Activated naive CD8-positive, alpha-beta T cell treated with anti-CD3 and anti-CD28 coated beads for 36 hours (primary cell): Measurements from ENCODE around the gene DDIAS. TPM values are rescaled to one million over a fixed set of nuclear protein-coding genes. Genes with fewer than 3 reads are reported as not detected.
A peak's percentile ranks its signal among the peaks of the same experiment; 100 is the strongest.
"Not testable (repeated sequence)": the region's sequence is repeated elsewhere in the genome, so short reads cannot be mapped to it uniquely, and the experiment has no call there.

ENCODE experiments used
- DNase-seq: peaks from one replicate; pipeline ENCODE4 v3.0.0; 2021
- H3K27ac Mint-ChIP-seq: one replicate; pipeline ENCODE4 v1.8.0; 2022; ENCODE audit warnings: mild to moderate bottlenecking, moderate library complexity, mixed read lengths
- H3K27me3 Mint-ChIP-seq: one replicate; pipeline ENCODE4 v1.8.0; 2022; ENCODE audit warnings: mild to moderate bottlenecking, mixed read lengths
- H3K36me3 Mint-ChIP-seq: one replicate; pipeline ENCODE4 v1.8.0; 2021; ENCODE audit warnings: mild to moderate bottlenecking, mixed read lengths
- H3K4me1 Mint-ChIP-seq: one replicate; pipeline ENCODE4 v1.8.0; 2021; ENCODE audit warnings: mixed read lengths
- H3K4me3 Mint-ChIP-seq: one replicate; pipeline ENCODE4 v1.8.0; 2022; ENCODE audit warnings: mild to moderate bottlenecking, moderate library complexity, mixed read lengths
- H3K9me3 Mint-ChIP-seq: one replicate; pipeline ENCODE4 v1.8.0; 2022; ENCODE audit warnings: mixed read lengths
- total RNA-seq, 2 experiments: library from RNA; stranded (reverse); gene quantifications; one replicate each; pipeline ENCODE4 v1.2.3, GENCODE V29; 2021

Gene DDIAS
- total RNA-seq, 2 experiments from 2014 or later: 28.8 to 31.8 TPM

GRCh38 chr11:82959987-82960778 lies 58.6 kb downstream of the DDIAS start:
- Mint-ChIP-seq H3K27me3 (no peaks in the 10 kb centered on the region), H3K4me1 (peaks cover 77% of the 10 kb centered on the region), H3K27ac (peak overlapping the region; percentile 87), H3K4me3 (peak overlapping the region; percentile 45), H3K9me3 (peaks cover 11% of the 10 kb centered on the region), H3K36me3 (peaks cover 37% of the 10 kb centered on the region)
- DNase-seq: no peak

GRCh38 chr11:82960779-82961143 lies 59.2 kb downstream of the DDIAS start:
- H3K36me3 Mint-ChIP-seq: peaks cover 34% of the 10 kb centered on the region
- peak overlapping the region; percentile 45 for H3K4me3 Mint-ChIP-seq
- no peaks in the 10 kb centered on the region for H3K27me3 Mint-ChIP-seq
- H3K9me3 Mint-ChIP-seq: peaks cover 8% of the 10 kb centered on the region
- DNase-seq: no peak
- H3K4me1 Mint-ChIP-seq: peaks cover 77% of the 10 kb centered on the region
- H3K27ac Mint-ChIP-seq: peak overlapping the region; percentile 87

- not testable (repeated sequence) for H3K27me3 Mint-ChIP-seq, H3K27ac Mint-ChIP-seq, H3K4me3 Mint-ChIP-seq, DNase-seq, H3K9me3 Mint-ChIP-seq
- Mint-ChIP-seq H3K36me3 (peaks cover 24% of the 10 kb centered on the region), H3K4me1 (peaks cover 70% of the 10 kb centered on the region)
These were observed 60.5 kb downstream of the DDIAS start for GRCh38 chr11:82962021-82962420.

DNA sequence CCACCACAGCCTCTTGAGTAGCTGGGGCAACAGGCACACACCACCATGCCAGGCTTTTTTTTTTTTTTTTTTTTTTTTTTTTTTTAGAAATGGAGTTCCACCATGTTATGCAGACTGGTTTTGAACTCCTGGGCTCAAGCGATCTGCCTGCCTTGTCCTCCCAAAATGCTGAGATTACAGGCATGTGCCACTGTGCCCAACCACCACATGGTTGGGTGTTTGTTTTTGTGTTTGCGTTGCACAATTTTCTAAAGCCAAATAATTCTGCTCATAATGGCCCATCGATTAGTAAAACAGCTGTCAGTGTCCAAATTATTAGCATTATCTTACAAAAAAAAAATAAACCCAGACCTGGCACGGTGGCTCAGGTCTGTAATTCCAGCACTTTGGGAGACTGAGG lies 65.8 kb downstream of the DDIAS start:
- peaks cover 59% of the 10 kb centered on the region for H3K4me1 Mint-ChIP-seq

GRCh38 chr11:82969811-82970210 lies 68.3 kb downstream of the DDIAS start:
- Mint-ChIP-seq H3K27ac (peak overlapping the region; percentile 76), H3K36me3 (peaks cover 17% of the 10 kb centered on the region), H3K4me1 (peaks cover 50% of the 10 kb centered on the region), H3K4me3 (peak overlapping the region; percentile 25), H3K27me3 (no peaks in the 10 kb centered on the region), H3K9me3 (peaks cover 6% of the 10 kb centered on the region)
- no peak for DNase-seq

More for the DNA sequence above, 65.8 kb downstream of the DDIAS start:
- no peak overlapping the region for H3K27ac Mint-ChIP-seq
- no peak overlapping the region for H3K4me3 Mint-ChIP-seq
- peaks cover 20% of the 10 kb centered on the region for H3K36me3 Mint-ChIP-seq
- H3K27me3 Mint-ChIP-seq: no peaks in the 10 kb centered on the region
- H3K9me3 Mint-ChIP-seq: peaks cover 7% of the 10 kb centered on the region
- no peak for DNase-seq

GRCh38 chr11:82970507-82971083 lies 69.1 kb downstream of the DDIAS start:
- not testable (repeated sequence) for H3K27ac Mint-ChIP-seq, DNase-seq, H3K9me3 Mint-ChIP-seq, H3K4me3 Mint-ChIP-seq, H3K27me3 Mint-ChIP-seq
- H3K36me3 Mint-ChIP-seq: peaks cover 13% of the 10 kb centered on the region
- peaks cover 46% of the 10 kb centered on the region for H3K4me1 Mint-ChIP-seq

GRCh38 chr11:82971519-82971946 lies 70.0 kb downstream of the DDIAS start:
- H3K9me3 Mint-ChIP-seq, H3K27me3 Mint-ChIP-seq: not testable (repeated sequence)
- Mint-ChIP-seq H3K36me3 (peaks cover 15% of the 10 kb centered on the region), H3K4me3 (peak overlapping the region; percentile 57), H3K4me1 (peaks cover 52% of the 10 kb centered on the region), H3K27ac (peak overlapping the region; percentile 52)
- peak; percentile 43 for DNase-seq

- peaks cover 6% of the 10 kb centered on the region for H3K9me3 Mint-ChIP-seq
- H3K27me3 Mint-ChIP-seq: no peaks in the 10 kb centered on the region
- H3K4me1 Mint-ChIP-seq: peaks cover 51% of the 10 kb centered on the region
- H3K36me3 Mint-ChIP-seq: peaks cover 18% of the 10 kb centered on the region
- peak overlapping the region; percentile 57 for H3K4me3 Mint-ChIP-seq
- DNase-seq: no peak
- H3K27ac Mint-ChIP-seq: no peak overlapping the region
These were observed 70.6 kb downstream of the DDIAS start for GRCh38 chr11:82972103-82972502.

GRCh38 chr11:82974135-82974534 lies 72.6 kb downstream of the DDIAS start:
- Mint-ChIP-seq H3K27me3 (no peaks in the 10 kb centered on the region), H3K4me1 (peaks cover 63% of the 10 kb centered on the region), H3K4me3 (no peak overlapping the region), H3K36me3 (peaks cover 26% of the 10 kb centered on the region), H3K27ac (no peak overlapping the region), H3K9me3 (peaks cover 1% of the 10 kb centered on the region)
- no peak for DNase-seq

DNA sequence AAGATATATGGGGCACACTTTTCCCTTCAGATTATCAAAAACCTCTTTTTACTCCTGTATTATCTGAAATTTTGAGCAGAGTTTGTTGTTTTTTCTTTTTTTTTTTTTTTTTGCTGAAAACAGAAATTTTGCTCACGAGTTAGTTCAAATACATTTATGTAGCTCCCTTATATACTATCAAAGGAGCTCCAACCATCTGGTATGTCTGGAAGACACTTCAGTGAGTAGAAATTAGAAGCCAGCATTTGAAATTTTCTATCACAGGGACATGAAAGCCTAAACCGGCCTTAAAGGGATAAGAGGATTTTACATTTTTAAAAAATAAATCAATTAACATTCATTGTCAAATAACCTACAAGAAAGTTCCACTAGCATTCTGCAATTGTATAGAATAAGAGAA lies 73.3 kb downstream of the DDIAS start:
- Mint-ChIP-seq H3K4me3 (no peak overlapping the region), H3K9me3 (peaks cover 1% of the 10 kb centered on the region), H3K36me3 (peaks cover 30% of the 10 kb centered on the region), H3K27me3 (no peaks in the 10 kb centered on the region), H3K27ac (no peak overlapping the region), H3K4me1 (peaks cover 63% of the 10 kb centered on the region)
- DNase-seq: no peak

DNA sequence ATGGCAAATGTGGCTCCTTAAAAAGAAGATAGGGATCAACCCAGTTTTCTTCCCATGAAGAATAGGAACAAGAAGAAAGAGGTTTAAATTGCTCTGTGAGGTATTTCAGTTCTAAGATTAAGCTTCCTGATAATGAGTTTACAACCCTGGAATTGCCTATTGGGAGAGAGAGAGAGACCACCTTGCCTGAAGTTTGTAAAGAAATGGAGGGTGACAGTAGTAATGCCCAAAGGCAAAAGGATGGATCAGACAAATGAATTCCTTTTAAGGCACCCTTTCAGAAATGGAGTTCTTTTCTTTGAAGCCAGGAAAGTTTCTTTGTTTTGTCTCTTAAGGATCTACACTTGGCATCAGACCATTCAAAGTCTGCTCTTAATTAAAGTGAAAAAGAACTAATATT lies 74.3 kb downstream of the DDIAS start:
- Mint-ChIP-seq H3K4me3 (no peak overlapping the region), H3K27ac (no peak overlapping the region), H3K4me1 (peaks cover 69% of the 10 kb centered on the region), H3K9me3 (peaks cover 1% of the 10 kb centered on the region), H3K27me3 (no peaks in the 10 kb centered on the region), H3K36me3 (peaks cover 37% of the 10 kb centered on the region)
- no peak for DNase-seq

DNA sequence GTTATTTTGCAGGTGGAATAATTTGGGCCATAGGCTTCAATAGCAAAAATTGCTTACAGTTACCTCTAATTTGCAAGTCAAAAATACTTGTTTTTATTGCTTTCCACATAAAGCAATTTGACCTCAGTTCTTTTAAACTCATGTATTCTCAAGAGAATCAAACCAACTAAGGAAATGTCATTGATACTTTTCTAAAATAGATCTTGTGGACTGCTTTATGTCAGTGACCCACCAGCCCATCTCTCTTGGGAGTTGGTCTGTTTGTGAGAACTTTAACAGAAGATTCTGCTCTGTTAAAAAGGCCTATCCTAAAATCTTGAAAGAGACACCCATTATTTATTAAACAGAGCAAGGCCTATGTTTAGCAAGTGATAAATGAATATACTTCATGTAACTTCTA lies 75.2 kb downstream of the DDIAS start:
- H3K4me1 Mint-ChIP-seq: peaks cover 65% of the 10 kb centered on the region
- peaks cover 2% of the 10 kb centered on the region for H3K9me3 Mint-ChIP-seq
- H3K36me3 Mint-ChIP-seq: peaks cover 43% of the 10 kb centered on the region
- no peak for DNase-seq
- H3K27ac Mint-ChIP-seq: no peak overlapping the region
- H3K27me3 Mint-ChIP-seq: no peaks in the 10 kb centered on the region
- no peak overlapping the region for H3K4me3 Mint-ChIP-seq

DNA sequence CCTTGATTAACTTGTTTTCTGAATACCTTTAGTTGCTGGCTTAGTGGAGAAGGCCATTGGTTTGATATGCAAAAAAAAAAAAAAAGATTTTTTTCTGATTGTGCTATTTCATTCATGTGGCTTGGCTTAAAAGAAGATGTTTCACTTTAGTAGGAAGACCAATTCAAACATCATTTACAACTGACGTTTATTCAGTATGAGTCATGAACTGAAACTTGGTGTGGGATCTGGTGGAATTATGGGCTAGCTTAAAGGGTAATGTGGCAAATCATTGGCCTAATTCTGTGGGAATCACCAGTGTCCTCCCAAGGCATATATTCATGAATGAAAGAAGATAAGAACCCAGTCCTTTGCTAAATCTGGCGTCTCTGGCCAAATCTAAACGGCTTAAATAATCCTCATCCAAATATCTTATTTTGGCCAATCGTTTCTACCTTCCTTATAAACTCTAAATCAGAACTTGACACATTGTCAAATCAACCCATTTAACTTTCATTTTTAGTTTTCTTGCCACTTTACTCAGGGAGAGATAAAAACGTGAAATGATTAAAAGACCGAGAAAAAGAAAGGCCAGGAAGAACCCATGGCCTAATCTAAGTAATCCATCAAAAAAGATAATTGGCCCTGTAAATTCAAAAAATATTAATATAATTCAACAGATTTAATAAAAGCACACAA lies 77.0 kb downstream of the DDIAS start:
- H3K27me3 Mint-ChIP-seq: no peaks in the 10 kb centered on the region
- peaks cover 57% of the 10 kb centered on the region for H3K4me1 Mint-ChIP-seq
- DNase-seq: peak; percentile 37
- peak overlapping the region; percentile 80 for H3K27ac Mint-ChIP-seq
- peak overlapping the region; percentile 29 for H3K4me3 Mint-ChIP-seq
- H3K36me3 Mint-ChIP-seq: peaks cover 53% of the 10 kb centered on the region
- H3K9me3 Mint-ChIP-seq: peaks cover 2% of the 10 kb centered on the region

DNA sequence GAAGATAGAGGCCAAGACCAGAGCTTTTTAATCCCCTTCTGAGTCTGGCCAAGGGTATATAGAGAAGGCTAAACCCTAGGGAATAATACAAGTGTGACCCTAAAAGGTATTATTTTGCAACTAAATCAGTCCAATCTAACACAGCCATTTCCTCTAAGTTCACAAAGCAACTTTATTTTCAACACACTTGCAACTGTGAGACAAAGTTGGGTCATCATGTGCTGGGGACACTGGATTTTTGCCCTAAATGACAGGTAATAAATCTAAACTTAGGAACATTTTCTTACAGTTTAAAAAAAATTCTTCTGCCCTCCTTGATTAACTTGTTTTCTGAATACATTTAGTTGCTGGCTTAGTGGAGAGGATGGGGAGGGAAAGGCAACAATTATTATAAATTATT lies 78.3 kb downstream of the DDIAS start:
- no peak for DNase-seq
- H3K9me3 Mint-ChIP-seq: peaks cover 2% of the 10 kb centered on the region
- H3K4me3 Mint-ChIP-seq: no peak overlapping the region
- H3K27me3 Mint-ChIP-seq: no peaks in the 10 kb centered on the region
- peak overlapping the region; percentile 63 for H3K27ac Mint-ChIP-seq
- H3K4me1 Mint-ChIP-seq: peaks cover 63% of the 10 kb centered on the region
- H3K36me3 Mint-ChIP-seq: peaks cover 58% of the 10 kb centered on the region

DNA sequence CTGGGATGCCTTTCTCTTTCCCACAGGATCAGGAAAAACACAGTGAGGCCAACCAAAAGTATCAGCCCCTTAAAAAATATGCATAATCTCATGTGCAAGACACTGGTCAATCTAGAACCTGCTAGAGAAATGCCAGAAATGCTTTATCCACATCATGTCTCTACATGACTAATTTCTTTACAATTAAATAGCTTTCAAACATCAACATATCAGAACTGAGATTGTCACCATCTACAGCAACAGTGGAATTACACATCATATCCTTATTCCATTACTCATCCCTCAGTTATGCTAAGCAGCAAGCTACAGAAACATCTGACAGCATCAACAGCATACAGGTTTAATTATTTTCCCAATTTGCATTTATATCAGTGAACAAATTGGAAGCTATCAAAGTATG lies 78.8 kb downstream of the DDIAS start:
- H3K9me3 Mint-ChIP-seq: peaks cover 2% of the 10 kb centered on the region
- peak overlapping the region; percentile 63 for H3K27ac Mint-ChIP-seq
- peaks cover 62% of the 10 kb centered on the region for H3K4me1 Mint-ChIP-seq
- no peak overlapping the region for H3K4me3 Mint-ChIP-seq
- H3K36me3 Mint-ChIP-seq: peaks cover 59% of the 10 kb centered on the region
- no peaks in the 10 kb centered on the region for H3K27me3 Mint-ChIP-seq
- DNase-seq: no peak
